Measurements from ENCODE around the gene GTF3C4. TPM values are rescaled to one million over a fixed set of nuclear protein-coding genes. Genes with fewer than 3 reads are reported as not detected.

Gene GTF3C4
- total RNA-seq, 1 donor from 2014 or later: 27.6 TPM

GRCh38 chr9:132699956-132700355, 29.7 kb downstream of the GTF3C4 start:
- DNase-seq (ENCODE audit: low spot score): no peak
- H3K27me3 Mint-ChIP-seq (ENCODE audit: unreplicated experiment): peaks cover 2% of the 10 kb centered on the region
- H3K9me3 Mint-ChIP-seq (ENCODE audit: unreplicated experiment): peaks cover 5% of the 10 kb centered on the region
- H3K27ac Mint-ChIP-seq (ENCODE audit: unreplicated experiment): no peak overlapping the region
- no peak overlapping the region for H3K4me3 Mint-ChIP-seq (ENCODE audit: unreplicated experiment)
- H3K4me1 Mint-ChIP-seq (ENCODE audit: unreplicated experiment): no peaks in the 10 kb centered on the region
- TF ChIP-seq, protein P1, sequence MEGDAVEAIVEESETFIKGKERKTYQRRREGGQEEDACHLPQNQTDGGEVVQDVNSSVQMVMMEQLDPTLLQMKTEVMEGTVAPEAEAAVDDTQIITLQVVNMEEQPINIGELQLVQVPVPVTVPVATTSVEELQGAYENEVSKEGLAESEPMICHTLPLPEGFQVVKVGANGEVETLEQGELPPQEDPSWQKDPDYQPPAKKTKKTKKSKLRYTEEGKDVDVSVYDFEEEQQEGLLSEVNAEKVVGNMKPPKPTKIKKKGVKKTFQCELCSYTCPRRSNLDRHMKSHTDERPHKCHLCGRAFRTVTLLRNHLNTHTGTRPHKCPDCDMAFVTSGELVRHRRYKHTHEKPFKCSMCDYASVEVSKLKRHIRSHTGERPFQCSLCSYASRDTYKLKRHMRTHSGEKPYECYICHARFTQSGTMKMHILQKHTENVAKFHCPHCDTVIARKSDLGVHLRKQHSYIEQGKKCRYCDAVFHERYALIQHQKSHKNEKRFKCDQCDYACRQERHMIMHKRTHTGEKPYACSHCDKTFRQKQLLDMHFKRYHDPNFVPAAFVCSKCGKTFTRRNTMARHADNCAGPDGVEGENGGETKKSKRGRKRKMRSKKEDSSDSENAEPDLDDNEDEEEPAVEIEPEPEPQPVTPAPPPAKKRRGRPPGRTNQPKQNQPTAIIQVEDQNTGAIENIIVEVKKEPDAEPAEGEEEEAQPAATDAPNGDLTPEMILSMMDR (IDR thresholded peaks at IDR 0.05; ENCODE audit: unreplicated experiment): no peak
- no peaks in the 10 kb centered on the region for H3K36me3 Mint-ChIP-seq (ENCODE audit: low read depth, unreplicated experiment)

GRCh38 chr9:132702254-132702653, 32.0 kb downstream of the GTF3C4 start:
- Mint-ChIP-seq H3K9me3 (ENCODE audit: unreplicated experiment) (no peaks in the 10 kb centered on the region), H3K27me3 (ENCODE audit: unreplicated experiment) (no peaks in the 10 kb centered on the region), H3K36me3 (ENCODE audit: low read depth, unreplicated experiment) (no peaks in the 10 kb centered on the region), H3K4me3 (ENCODE audit: unreplicated experiment) (no peak overlapping the region), H3K4me1 (ENCODE audit: unreplicated experiment) (no peaks in the 10 kb centered on the region), H3K27ac (ENCODE audit: unreplicated experiment) (no peak overlapping the region)
- no peak for DNase-seq (ENCODE audit: low spot score)
- TF ChIP-seq, protein P1 (IDR thresholded peaks at IDR 0.05; ENCODE audit: unreplicated experiment): no peak

- DNase-seq (ENCODE audit: low spot score): no peak
- Mint-ChIP-seq H3K4me1 (ENCODE audit: unreplicated experiment) (no peaks in the 10 kb centered on the region), H3K27me3 (ENCODE audit: unreplicated experiment) (no peaks in the 10 kb centered on the region), H3K27ac (ENCODE audit: unreplicated experiment) (no peak overlapping the region), H3K9me3 (ENCODE audit: unreplicated experiment) (no peaks in the 10 kb centered on the region), H3K4me3 (ENCODE audit: unreplicated experiment) (no peak overlapping the region), H3K36me3 (ENCODE audit: low read depth, unreplicated experiment) (no peaks in the 10 kb centered on the region)
- TF ChIP-seq, protein P1 (IDR thresholded peaks at IDR 0.05; ENCODE audit: unreplicated experiment): no peak
Observed at GRCh38 chr9:132703336-132703735, 33.1 kb downstream of the GTF3C4 start.

DNA sequence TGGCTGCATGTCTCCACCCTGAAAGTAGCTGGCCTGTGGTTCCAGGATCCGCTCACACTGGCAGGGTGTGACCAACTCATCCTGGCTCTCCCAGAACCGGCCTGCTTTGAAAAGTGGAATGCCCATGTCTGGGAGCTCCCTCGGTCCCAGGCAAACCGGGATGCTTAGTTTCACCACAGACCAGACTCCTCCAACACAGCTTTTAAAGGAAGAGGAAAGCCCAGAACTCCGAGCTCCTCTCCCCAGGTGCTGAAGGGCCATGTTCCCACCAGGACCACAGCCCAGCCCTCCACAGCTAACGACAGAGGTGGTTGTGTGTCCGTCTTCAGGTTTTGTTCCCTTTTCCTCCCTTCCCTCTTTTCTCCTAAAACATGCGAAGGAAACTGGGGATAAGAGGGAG, 38.0 kb downstream of the GTF3C4 start:
- Mint-ChIP-seq H3K27me3 (ENCODE audit: unreplicated experiment) (no peaks in the 10 kb centered on the region), H3K4me1 (ENCODE audit: unreplicated experiment) (peaks cover 6% of the 10 kb centered on the region), H3K27ac (ENCODE audit: unreplicated experiment) (no peak overlapping the region), H3K4me3 (ENCODE audit: unreplicated experiment) (no peak overlapping the region), H3K36me3 (ENCODE audit: low read depth, unreplicated experiment) (no peaks in the 10 kb centered on the region), H3K9me3 (ENCODE audit: unreplicated experiment) (no peaks in the 10 kb centered on the region)
- DNase-seq (ENCODE audit: low spot score): no peak
- TF ChIP-seq, protein P1 (IDR thresholded peaks at IDR 0.05; ENCODE audit: unreplicated experiment): no peak

- no peaks in the 10 kb centered on the region for H3K9me3 Mint-ChIP-seq (ENCODE audit: unreplicated experiment)
- TF ChIP-seq, protein P1 (IDR thresholded peaks at IDR 0.05; ENCODE audit: unreplicated experiment): no peak
- H3K4me1 Mint-ChIP-seq (ENCODE audit: unreplicated experiment): peaks cover 6% of the 10 kb centered on the region
- peak overlapping the region; percentile 30 for H3K27ac Mint-ChIP-seq (ENCODE audit: unreplicated experiment)
- H3K36me3 Mint-ChIP-seq (ENCODE audit: low read depth, unreplicated experiment): no peaks in the 10 kb centered on the region
- H3K4me3 Mint-ChIP-seq (ENCODE audit: unreplicated experiment): no peak overlapping the region
- no peaks in the 10 kb centered on the region for H3K27me3 Mint-ChIP-seq (ENCODE audit: unreplicated experiment)
- no peak for DNase-seq (ENCODE audit: low spot score)
Observed at GRCh38 chr9:132708769-132709430, 38.6 kb downstream of the GTF3C4 start.
